ENCODE measurements around the gene ERMP1. TPM values are rescaled to one million over a fixed set of nuclear protein-coding genes. Genes with fewer than 3 reads are reported as not detected.

The ERMP1 gene
- total and polyA plus RNA-seq, 2 donors (not counting 3 experiments of a cell fraction or from before 2014, with no cell fraction given) = 9.7 to 16.6 TPM

GRCh38 chr9:5834214-5834613 is 1.3 kb upstream of the ERMP1 start:
- Histone ChIP-seq H3K4me2 (ENCODE audit: insufficient read depth, low read length) (no peak overlapping the region), H3K9me1 (replicated peaks; ENCODE audit: control insufficient read depth, extremely low read depth, insufficient read depth, low read length) (no peaks in the 10 kb centered on the region), H3K27me3 (ENCODE audit: control insufficient read depth in 2 of 2, insufficient read depth in 2 of 2, low read length in 2 of 2) (no peaks in the 10 kb centered on the region), H3K4me1 (ENCODE audit: control insufficient read depth, extremely low read depth, insufficient read depth, low read length) (peaks cover 11% of the 10 kb centered on the region), H3K79me2 (ENCODE audit: control insufficient read depth, insufficient read depth, low read length) (no peaks in the 10 kb centered on the region), H3K9ac (replicated peaks; ENCODE audit: extremely low read depth, insufficient read depth, low read length) (no peak overlapping the region), H3K36me3 (ENCODE audit: control insufficient read depth in 2 of 2, extremely low read depth in 1 of 2, insufficient read depth in 2 of 2, low read length in 2 of 2) (no peaks in the 10 kb centered on the region), H3K27ac (ENCODE audit: insufficient read depth, low read depth, low read length) (no peak overlapping the region), H4K20me1 (replicated peaks; ENCODE audit: control insufficient read depth, extremely low read depth, insufficient read depth, low read length) (no peaks in the 10 kb centered on the region), H3K4me3 (replicated peaks in 1 of 3; ENCODE audit: insufficient read depth in 1 of 3, low read depth in 1 of 3, low read length in 3 of 3) (no peak overlapping the region), H2AFZ (ENCODE audit: low read depth, low read length) (no peak overlapping the region), H3K9me3 (replicated peaks; ENCODE audit: control insufficient read depth, insufficient read depth, low read length) (no peaks in the 10 kb centered on the region)
- TF ChIP-seq MAX (IDR thresholded peaks at IDR 0.05; ENCODE audit: insufficient read depth, insufficient read length) = no peak
- TF ChIP-seq GATA2 (IDR thresholded peaks at IDR 0.05; ENCODE audit: insufficient read depth, insufficient read length, low read depth, low read length) = no peak
- TF ChIP-seq MYC (IDR thresholded peaks at IDR 0.05; ENCODE audit: low read depth, low read length) = no peak
- TF ChIP-seq CTCF (IDR thresholded peaks at IDR 0.05; ENCODE audit: extremely low read depth in 1 of 2, insufficient read depth in 1 of 2, low read depth in 1 of 2, low read length in 2 of 2) = no peak
- TF ChIP-seq FOS (IDR thresholded peaks at IDR 0.05; ENCODE audit: borderline replicate concordance, insufficient read depth, low read length) = no peak
- TF ChIP-seq POLR2AphosphoS5 (IDR thresholded peaks at IDR 0.05; ENCODE audit: insufficient read depth, low read depth, low read length) = no peak
- TF ChIP-seq EZH2 (IDR thresholded peaks at IDR 0.05; ENCODE audit: borderline replicate concordance, low read depth, low read length, severe bottlenecking) = no peak
- no peak for TF ChIP-seq POLR2A (IDR thresholded peaks at IDR 0.05; ENCODE audit: low read depth, low read length)
- no peak for TF ChIP-seq JUN (IDR thresholded peaks at IDR 0.05; ENCODE audit: borderline replicate concordance, insufficient read depth, insufficient read length, low read depth)
- dilution Hi-C loops (cut with MboI; ENCODE audit: extremely low pct_ligation_motif_present, low sequenced_read_pairs) = no loop called here
- intact Hi-C loops (cut with micrococcal nuclease) = loop anchor here (5.0 kb wide), 1 partner anchor 33 kb away; no protein-coding TSS in a partner anchor
- no peak for FAIRE-seq
- DNase-seq (ENCODE audit: low read depth, low spot score) = no peak
- POLR2A ChIA-PET = no interaction called here
- BruUV-seq (replicated peaks) = no TSS peak
- CTCF ChIA-PET = interaction anchor here (0.9 to 5.2 kb wide), 9 partner anchors 9 to 220 kb away, joined by 3 to 45 read pairs (median 7); no protein-coding TSS in a partner anchor

Measured in endothelial cell of umbilical vein (primary cell).